GM18499 (cell line): ENCODE results near the gene CARD10.
"Not testable (repeated sequence)": the region's sequence is repeated elsewhere in the genome, so short reads cannot be mapped to it uniquely, and the experiment has no call there.

Experiments used
- ATAC-seq: cut with Tn5 transposase; IDR thresholded peaks from one replicate; pipeline ENCODE4 v1.9.1; 2021; ENCODE audit warnings: moderate number of reproducible peaks; ENCODE audit not compliant: insufficient read depth, unreplicated experiment

CARD10 gene

DNA sequence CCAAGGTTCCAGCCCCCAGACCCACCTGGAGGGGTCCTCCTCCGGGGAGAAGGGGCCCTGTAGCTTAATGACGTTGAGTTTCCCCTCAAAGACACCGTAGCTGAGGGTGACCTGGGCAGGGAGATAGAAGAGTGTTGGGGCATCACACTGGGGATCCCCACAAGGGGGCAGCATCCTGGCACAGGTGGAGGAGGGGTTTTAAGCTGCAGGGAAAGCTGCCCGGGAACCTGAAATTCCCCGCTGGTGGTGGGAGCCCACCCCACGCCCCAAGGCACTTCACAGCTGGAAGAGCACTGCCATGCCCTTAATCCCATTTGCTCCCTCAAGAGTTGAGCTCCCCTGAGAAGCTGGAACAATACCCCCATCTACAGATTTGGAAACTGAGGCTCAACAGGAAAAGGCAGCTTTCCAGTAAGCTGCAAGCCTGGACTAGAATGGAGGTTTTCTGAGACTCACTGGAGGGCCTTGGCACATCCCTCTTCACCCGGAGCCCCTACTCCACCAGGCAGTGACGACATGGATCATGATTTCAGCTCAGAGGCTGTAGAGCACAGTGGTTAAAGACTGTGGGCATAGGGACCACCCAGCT lies 46.7 kb downstream of the CARD10 start:
- ATAC-seq, result no peak

DNA sequence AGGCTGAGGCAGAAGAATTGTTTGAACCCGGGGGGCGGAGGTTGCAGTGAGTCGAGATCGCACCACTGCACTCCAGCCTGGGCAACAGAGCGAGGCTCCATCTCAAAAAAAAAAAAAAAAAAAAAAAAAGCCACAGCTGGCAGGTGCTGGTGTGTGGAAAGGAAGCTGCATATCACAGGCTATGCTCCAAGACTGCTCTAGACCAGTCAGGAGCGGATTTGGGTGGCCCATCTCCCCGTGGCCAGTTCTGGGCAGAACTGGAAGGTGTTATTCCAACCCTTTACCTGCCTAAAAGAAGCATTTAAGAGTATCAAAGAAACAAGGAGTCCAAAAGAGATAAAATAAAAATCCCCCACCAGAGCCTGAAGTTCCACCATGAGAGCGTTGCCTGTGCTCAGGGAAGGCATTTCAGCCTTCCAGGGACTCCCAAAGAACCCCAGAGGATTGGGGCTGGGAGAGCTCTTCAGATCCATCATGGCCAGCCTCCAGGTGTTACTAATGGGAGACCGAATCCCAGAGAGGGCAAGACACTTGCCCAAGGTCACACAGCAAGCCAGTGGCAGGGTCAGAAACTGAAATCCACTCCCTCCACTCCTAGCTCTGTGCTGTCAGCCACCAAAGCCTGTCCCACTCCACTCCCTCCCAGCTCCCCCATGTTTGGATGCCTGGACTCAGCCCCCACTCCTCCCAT lies 47.3 kb downstream of the CARD10 start:
- no peak for ATAC-seq

DNA sequence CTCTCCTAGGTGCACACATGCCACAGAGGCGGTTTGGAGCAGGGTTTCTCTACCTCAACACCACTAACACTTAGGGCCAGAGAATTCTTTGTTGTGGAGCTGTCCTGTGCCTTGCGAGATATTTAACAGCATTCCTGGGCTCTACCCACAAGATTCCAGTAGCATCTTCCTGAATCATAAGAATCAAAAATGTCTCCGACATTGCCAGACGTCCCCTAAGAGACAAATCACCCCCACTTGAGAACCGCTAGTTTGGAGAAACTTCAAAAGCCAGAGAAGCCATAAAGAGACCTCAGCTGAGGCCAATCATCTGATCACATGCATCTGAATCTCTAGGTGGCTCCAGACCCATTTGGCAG lies 49.1 kb downstream of the CARD10 start:
- ATAC-seq, result no peak

DNA sequence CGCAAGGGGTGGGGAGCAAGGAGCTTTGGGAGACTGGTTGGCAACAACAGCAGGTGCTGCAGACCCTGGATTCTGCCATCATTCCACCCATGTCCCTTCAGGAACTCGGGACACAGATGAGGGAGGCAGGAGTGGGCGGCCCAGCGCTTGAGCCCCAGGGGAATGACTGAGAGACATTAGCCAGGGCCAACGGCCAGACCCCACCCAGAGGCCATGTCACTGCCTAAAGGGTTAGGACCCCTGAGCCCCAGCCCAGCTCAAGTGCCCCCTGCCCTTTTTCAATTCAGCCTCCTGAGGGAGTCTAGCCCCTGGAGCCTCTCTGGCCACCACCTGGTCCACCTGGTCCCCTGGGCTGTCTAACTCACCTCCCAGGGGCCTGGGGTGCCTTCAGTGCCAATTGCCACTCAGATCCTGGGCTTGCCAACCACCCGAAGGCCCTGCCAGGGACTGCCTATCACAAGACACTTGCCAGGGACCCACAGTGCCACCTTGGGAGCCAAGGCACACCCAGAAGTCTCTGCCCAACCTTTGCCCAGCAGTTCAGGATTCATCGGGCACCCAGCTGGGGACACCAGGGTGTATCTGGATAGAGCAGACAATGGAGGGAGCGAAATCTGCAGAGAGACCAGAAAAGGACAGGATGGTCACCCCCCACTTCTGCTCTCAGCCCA lies 49.7 kb downstream of the CARD10 start:
- no peak for ATAC-seq

DNA sequence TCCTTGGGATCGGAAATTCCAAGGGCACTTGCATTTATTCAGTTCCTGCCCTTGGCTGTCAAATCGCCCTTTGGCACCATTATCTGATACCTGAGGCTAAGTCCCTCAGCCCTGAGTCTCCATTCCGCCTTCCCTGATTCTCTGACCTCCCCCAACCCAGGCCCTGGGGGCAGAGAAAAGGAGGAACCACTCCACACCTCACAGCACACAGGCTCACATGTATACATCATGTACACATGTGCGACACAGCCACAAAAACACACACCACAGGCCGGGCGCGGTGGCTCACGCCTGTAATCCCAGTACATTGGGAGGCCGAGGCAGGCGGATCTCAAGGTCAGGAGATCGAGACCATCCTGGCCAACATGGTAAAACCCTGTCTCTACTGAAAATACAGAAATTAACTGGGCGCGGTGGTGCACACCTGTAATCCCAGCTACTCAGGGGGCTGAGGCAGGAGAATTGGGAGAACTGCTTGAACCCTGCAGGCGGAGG lies 51.0 kb downstream of the CARD10 start:
- not testable (repeated sequence) for ATAC-seq

DNA sequence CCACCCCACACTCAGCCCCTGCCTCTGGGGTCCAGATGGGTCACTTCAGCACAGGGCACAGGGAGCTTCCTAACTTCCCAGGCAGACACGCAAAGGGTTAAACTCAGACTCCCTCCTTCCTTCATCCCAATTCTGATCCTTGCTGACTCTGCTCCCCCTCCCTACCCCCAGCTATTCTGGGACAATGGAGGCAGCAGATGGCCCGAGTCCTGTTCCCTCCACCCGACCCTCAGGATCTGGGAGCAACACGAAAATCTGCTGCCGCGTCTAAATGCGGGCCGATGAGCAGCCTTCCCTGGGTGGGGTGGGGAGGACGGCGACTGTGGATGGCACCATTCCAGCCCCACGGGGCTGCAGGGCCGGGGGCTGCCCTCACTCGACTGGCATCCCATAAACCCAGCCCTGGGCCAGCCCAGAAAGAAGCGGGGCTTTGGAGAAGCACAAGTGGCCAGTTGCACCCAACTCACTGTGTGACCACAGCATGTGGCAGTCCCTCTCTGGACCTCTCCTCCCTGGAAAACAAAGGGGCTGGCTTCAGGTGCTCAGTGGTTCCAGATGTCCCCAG lies 51.7 kb downstream of the CARD10 start:
- no peak for ATAC-seq

DNA sequence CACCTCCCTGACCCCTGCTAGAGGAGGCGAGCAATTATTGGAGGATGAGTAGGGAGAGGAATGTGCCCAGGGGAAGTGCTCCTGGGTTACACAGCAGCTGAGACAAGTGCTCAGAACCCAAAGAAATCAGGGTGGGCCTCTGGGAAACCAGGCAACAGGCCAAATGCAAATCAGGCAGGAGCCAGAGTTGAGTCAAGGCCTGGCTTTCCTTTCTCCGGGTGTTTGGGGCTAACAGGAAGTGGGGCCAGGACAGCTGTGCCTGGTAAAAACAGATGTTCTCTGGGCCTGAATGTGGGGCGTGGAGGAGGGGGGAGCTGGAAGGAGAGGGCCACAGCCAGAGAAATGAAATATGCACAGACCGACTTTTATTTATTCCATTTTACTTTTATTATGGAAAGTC lies 55.0 kb downstream of the CARD10 start:
- no peak for ATAC-seq

DNA sequence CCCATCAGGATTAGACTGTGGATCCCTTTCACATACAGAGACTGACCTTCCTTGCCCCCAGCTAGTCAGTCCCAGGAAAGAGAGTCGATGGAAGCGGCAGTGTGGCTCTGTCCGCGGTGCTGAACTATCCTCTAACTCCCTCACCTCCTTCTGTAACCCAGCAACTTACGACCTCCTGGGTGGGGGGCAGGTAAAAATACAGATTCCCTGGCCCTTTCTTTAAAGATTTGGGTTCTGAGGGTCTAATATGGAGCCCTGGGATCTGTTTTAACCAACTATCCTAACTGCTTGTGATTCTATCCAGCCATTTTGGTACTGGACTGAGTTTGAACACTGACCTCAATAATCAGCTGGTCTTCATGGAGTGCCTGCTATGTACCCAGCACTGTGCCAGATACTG lies 56.2 kb downstream of the CARD10 start:
- ATAC-seq, result no peak

DNA sequence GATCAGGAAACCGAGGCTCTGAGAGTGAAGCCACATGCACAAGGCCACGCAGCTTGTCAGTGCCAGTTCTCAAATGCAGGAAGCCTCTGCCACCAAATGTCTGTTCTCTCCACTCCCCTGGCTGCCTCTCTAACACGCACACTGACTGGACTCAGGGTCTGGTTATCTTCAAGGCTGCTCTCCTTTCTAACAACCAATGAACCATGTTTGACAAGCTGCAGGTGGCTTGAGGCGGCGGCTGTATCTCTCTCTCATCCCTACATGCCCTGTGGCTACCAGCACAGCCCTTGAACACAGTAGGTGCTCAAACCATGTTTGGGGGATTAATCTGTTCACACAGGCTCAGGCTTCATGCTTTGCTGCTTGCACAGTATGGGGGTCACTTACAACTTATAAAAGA lies 56.8 kb downstream of the CARD10 start:
- no peak for ATAC-seq

DNA sequence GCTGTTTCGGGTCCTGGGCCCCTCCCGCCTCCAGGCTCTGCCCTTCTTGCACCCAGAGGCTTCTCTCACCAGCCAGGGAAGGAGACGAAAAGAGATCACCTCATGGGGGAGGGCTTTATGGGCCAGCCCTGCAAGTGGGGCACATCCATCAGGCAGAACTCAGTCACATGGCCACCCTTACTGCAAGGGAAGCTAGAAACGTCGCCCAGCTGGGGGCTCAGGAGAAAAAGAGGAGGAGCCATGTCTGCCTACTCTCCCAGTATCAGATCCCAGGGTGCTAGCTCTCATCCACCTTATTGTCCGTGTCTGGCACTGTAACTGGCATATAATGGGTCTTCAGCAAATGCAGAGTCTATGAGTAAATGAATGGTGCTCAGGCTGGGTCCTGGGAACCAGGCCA lies 57.3 kb downstream of the CARD10 start:
- no peak for ATAC-seq

DNA sequence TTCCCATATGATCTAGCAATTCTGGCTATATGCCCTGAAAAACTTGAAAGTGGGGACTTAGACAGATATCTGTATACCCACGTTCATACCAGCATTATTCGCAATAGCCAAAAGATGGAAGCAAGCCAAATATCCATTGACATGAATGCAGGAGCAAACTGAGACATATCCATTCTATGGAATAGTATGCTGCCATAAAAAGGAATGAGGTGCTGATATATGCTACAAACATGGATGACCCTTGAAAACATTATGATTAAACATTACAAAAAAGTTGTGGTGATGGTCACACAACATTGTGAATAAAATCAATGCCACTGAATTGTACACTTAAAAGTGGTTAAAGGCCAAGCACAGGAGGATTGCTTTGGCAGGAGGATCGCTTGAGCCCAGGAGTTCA lies 58.5 kb downstream of the CARD10 start:
- ATAC-seq, result no peak

DNA sequence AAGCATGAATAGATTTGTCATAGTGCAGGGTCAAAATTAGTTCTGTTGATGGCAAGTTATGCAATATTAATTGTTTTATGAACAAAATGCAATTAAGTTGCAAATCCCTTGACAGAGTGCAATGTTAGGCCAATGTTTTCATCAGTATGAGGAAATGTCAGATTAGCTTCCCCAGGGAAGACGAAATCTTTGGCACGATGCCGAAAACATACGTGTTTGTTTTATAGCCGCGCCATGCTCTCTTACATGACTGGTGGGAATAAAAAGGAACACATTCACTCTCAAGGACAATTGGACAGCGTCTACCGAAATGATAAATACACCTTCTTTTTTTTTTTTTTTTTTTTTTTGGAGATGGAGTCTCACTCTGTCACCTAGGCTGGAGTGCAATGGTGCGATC lies 60.0 kb downstream of the CARD10 start:
- no peak for ATAC-seq

DNA sequence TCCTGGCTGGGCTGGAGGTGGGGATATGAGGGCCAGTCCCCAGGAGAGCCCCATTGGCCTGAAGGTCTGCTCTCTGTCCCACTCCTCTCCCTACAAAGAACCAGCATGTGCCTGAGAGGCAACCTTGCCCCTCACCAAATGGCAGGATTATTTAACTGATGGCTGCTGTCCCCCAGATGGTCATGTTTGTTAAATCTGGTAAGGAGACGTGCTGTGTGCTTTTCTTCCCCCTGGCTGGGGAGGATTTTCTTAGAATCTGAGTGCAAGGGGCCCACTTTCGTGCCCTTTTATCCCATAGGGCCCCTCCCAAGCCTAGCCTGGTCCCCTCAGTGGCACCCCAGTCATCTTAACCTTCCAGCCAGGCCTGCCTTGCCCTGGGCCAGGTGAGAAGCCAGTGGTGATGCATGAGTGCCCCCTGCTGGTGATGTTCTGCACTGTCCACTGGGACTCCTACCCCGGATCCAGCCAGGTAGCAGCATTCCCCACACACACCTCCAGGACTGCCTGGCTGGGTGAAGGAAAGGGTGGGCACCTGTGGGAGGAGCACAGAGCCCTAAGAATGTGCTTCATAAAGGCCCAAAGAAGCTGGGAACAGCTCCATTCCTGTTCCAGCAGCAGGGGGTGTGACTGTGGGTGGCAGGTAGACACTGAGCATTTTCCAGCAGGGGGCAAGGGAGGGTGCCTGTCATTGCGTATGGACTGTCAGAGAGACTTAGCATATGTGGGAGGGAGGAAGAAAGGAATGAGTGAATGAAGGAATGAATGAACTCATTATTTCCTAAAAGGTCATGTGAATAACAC lies 61.9 kb downstream of the CARD10 start:
- no peak for ATAC-seq

DNA sequence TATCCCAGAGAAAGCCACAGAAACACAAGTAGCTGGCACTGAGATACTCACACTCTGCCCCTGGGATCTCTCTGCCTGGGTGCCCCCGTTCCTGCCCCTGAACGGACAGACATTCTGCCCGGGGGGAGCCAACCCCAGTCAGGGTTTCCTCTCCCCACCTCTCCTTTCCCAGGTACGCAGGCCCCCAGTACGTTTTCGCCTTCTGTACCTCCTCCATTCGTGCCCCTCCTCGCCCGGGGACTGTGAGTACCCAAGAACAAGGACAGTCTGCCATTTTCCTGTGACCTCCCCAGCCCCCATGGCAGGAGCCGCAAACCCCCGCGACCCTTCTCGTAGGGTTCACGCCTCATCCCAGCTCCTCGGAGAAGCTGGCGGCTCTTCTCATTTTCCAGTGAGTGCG lies 62.9 kb downstream of the CARD10 start:
- no peak for ATAC-seq

DNA sequence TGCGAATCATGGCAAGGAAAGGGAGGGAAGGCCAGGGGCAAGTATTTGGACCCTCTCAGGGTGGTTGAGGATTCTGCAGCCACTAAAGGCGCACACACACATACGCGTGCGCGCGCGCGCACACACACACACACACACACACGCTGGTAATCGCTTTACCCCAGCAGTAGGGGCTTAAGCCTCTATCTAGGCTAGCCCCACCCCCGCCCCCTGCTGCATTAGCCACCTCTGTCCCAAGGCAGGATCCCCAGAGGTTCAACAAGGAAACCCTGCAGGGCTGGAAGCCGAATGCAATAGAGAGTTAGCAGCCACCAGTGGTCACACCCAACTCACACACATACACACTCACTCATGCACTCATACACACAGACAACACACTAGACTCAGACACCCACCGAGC lies 63.3 kb downstream of the CARD10 start:
- ATAC-seq, result no peak

DNA sequence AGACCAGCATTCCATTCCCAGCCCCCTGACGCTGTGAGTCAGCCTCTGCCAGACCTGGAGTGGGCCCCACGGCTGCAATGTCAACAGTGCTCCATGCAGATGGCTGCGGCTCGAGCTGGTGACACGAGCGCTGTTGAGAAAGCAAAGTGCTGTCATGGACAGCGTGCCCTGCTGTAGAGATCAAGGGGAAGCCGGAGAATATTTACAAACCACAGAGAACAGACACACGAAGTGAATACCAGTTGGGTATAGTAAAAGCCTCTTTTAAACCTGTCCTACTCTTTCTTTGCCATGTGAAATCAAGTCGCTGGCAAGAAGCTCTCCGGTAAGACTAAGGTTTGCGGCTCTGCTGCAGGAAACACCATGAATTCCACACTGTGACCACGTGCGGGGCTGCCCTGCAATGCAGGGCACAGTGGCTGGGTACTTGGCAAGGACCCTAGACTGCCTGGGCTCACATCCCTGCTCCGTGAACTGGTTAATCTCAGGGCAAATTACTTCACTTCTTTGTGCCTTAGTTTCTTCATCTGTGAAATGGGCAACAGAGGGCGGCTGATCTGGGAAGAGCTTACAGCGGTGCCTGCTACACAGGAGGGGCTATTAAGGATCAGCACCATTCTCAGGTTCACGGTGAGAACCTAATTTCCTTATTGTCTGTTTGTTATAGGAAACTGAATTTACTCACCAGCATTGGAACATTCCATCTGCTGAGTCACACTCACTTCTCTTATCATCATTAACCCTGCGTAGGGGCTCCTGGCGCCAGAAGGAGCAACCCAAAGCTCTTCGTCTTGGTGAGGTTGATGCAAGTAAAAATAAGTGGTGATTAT lies 64.1 kb downstream of the CARD10 start:
- ATAC-seq, result no peak

DNA sequence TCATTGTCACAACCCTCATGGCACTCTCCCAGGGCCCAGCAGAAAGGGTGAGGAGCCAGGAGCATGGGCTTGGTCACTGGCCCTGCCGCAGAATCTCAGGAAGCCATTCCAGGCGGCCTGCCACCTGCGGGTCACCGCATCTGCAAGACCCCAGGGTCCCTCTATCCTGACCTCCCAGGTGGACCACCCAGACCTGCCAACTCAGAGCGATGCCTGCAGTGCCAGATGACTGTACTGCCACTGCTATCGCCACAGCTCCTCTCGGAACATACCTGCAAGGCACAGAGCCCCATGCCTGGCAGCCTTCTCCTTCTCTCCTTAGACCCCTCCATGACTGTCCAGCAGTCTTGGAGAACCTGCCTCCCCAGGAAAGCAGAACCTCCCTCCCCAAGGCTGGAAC lies 65.5 kb downstream of the CARD10 start:
- ATAC-seq, result no peak

DNA sequence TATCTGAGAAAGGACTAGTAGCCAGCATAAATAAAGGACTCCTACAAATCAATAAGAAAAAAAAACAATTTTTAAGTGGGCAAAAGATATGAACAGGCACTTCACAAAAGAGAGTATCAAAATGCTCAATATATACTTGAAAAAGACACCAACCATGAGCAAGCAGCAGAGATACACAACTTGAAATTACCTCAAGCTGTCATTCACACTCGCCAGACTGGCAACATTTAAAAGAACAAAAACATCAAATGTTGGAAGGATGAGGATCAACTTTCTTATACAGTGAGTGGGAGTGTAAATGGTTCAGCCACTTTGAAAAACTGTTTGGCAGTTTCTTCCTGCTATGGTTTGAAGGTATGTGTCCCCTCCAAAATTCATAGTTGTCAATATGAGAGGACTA lies 68.0 kb downstream of the CARD10 start:
- no peak for ATAC-seq

DNA sequence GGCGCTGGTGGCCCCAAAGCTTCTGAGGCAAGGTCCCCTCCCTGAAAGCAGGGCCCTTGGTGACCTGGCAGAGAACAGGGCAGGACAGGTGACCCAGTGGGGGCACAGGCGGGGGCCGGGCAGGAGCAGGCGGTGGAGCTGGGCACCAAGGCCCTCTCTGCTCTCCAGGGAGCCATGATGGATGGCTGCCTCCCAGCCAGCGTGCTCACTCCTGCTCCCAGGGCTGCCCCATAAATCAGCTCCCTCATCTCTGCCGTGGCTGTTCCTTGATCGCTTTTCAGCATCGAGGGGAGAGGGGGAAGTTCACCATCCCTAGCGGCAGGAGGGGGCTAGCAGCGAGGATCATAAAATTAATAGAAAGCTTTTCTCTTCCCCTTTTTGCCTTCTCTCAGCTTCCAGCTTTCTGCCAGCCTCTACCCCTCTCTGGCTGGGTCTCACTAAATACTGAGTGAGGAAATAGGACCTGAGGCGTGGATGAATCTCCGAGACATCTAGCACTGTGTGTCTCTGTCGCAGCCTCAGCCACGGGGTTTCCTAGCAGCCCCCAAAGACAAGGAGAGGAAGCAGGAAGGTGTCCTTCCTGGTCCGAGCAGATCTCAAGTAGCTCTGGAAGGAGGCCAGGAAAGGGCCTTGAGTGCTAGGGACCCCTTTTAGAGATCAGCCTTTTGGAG lies 69.7 kb downstream of the CARD10 start:
- ATAC-seq, result no peak
